ENCODE measurements around the gene PALD1.

Gene PALD1

DNA sequence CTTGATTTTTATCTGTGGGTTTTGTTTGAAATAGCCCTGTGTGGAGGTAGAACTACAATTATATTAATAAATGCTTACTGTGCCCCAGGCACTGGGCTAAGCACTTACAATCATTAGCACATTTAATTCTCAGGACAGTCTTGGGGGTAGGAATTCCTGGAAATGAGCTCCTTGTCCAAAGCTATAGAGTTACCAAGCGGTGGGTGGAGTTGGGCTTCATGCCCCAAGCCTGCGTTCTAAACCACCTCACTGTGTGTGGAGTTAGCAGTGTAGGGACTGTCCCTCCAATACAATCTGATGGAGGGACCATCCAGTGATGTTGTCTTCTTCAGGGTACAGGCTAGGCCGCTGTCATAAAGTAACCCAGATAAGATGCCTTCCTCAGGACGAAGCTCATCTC, 49.7 kb downstream of the PALD1 start:
- Histone ChIP-seq H3K79me2 (ENCODE audit: insufficient read depth, low read length) (peaks cover 30% of the 10 kb centered on the region), H3K4me2 (ENCODE audit: low read depth, low read length, poor library complexity, severe bottlenecking) (no peak overlapping the region), H2AFZ (ENCODE audit: low read depth, low read length, severe bottlenecking) (no peak overlapping the region)

DNA sequence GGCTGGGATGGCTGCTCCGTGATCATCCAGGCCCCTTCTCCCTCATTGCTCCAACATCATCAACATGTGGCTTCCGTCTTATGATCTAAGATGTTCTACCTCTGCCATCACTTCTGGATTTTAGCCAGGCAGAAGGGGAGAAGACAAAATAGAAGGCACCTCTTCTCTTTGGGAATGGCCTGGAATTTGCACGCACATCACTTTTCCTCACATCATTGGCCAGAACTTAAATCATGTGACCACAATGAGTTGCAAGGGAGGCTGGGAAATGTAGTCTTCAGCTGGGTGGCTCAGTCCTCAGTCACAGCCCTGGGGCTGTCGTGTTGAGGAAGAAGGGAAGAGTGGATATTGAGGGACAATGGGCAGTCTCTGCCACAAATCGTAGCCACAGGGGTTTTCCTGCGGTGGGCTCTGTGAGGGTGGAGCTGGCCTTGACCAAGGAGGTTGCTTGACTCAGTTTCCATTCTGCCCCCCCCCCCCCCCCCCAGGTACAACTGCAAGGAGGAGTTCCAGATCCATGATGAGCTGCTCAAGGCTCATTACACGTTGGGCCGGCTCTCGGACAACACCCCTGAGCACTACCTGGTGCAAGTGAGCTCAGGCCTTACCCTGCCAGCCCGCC, 50.3 kb downstream of the PALD1 start:
- Histone ChIP-seq H3K36me3 (ENCODE audit: low read length) (no peaks in the 10 kb centered on the region), H3K9ac (ENCODE audit: low read length) (no peak overlapping the region), H3F3A (ENCODE audit: insufficient read depth) (no peaks in the 10 kb centered on the region), H3K9me2 (replicated peaks; ENCODE audit: insufficient read depth, low read length) (no peaks in the 10 kb centered on the region), H3K79me2 (ENCODE audit: insufficient read depth, low read length) (peaks cover 24% of the 10 kb centered on the region), H3K27me3 (ENCODE audit: low read length) (no peaks in the 10 kb centered on the region), H3K4me2 (ENCODE audit: low read depth, low read length, poor library complexity, severe bottlenecking) (no peak overlapping the region), H3K27ac (ENCODE audit: low read depth, low read length) (no peak overlapping the region), H4K20me1 (ENCODE audit: low read depth, low read length) (0 out of 2 replicates have a peak, but pooled peaks cover 4% of the 10 kb centered on the region), H3K4me3 (ENCODE audit: insufficient read depth, low read length, poor library complexity, severe bottlenecking) (no peak overlapping the region), H2AFZ (ENCODE audit: low read depth, low read length, severe bottlenecking) (no peak overlapping the region), H3K9me3 (ENCODE audit: insufficient read depth, low read length) (no peaks in the 10 kb centered on the region)
- TF ChIP-seq EZH2phosphoT487 (conservative IDR thresholded peaks at IDR 0.05; ENCODE audit: low read length) = no peak
- TF ChIP-seq, protein P1, sequence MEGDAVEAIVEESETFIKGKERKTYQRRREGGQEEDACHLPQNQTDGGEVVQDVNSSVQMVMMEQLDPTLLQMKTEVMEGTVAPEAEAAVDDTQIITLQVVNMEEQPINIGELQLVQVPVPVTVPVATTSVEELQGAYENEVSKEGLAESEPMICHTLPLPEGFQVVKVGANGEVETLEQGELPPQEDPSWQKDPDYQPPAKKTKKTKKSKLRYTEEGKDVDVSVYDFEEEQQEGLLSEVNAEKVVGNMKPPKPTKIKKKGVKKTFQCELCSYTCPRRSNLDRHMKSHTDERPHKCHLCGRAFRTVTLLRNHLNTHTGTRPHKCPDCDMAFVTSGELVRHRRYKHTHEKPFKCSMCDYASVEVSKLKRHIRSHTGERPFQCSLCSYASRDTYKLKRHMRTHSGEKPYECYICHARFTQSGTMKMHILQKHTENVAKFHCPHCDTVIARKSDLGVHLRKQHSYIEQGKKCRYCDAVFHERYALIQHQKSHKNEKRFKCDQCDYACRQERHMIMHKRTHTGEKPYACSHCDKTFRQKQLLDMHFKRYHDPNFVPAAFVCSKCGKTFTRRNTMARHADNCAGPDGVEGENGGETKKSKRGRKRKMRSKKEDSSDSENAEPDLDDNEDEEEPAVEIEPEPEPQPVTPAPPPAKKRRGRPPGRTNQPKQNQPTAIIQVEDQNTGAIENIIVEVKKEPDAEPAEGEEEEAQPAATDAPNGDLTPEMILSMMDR (IDR thresholded peaks at IDR 0.05; ENCODE audit: insufficient read depth, low read length, poor library complexity, severe bottlenecking) = no peak

More for the DNA sequence above, 49.7 kb downstream of the PALD1 start:
- Histone ChIP-seq H3K36me3 (ENCODE audit: low read length) (no peaks in the 10 kb centered on the region), H4K20me1 (ENCODE audit: low read depth, low read length) (0 out of 2 replicates have a peak, but pooled peaks cover 4% of the 10 kb centered on the region), H3K27ac (ENCODE audit: low read depth, low read length) (no peak overlapping the region), H3F3A (ENCODE audit: insufficient read depth) (no peaks in the 10 kb centered on the region), H3K9me2 (replicated peaks; ENCODE audit: insufficient read depth, low read length) (no peaks in the 10 kb centered on the region), H3K4me3 (ENCODE audit: insufficient read depth, low read length, poor library complexity, severe bottlenecking) (no peak overlapping the region), H3K9me3 (ENCODE audit: insufficient read depth, low read length) (no peaks in the 10 kb centered on the region), H3K27me3 (ENCODE audit: low read length) (no peaks in the 10 kb centered on the region), H3K9ac (ENCODE audit: low read length) (no peak overlapping the region)
- TF ChIP-seq EZH2phosphoT487 (conservative IDR thresholded peaks at IDR 0.05; ENCODE audit: low read length) = no peak
- TF ChIP-seq, protein P1 (IDR thresholded peaks at IDR 0.05; ENCODE audit: insufficient read depth, low read length, poor library complexity, severe bottlenecking) = no peak

DNA sequence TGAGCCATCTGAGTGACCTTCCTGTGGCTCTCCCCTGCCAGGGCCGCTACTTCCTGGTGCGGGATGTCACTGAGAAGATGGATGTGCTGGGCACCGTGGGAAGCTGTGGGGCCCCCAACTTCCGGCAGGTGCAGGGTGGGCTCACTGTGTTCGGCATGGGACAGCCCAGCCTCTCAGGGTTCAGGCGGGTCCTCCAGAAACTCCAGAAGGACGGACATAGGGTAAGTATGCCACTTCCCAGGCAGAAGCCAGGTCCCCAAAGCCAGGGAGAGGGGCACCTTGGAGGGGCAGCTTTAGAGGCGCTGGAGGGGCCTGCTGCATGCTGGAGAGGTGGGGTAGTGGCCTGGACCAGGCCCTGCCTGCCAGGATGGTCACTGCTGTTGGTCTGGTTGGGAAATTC, 51.3 kb downstream of the PALD1 start:
- Histone ChIP-seq H3F3A (ENCODE audit: insufficient read depth) (no peaks in the 10 kb centered on the region), H3K9me3 (ENCODE audit: insufficient read depth, low read length) (no peaks in the 10 kb centered on the region), H3K27ac (ENCODE audit: low read depth, low read length) (no peak overlapping the region), H3K4me3 (ENCODE audit: insufficient read depth, low read length, poor library complexity, severe bottlenecking) (no peak overlapping the region), H4K20me1 (ENCODE audit: low read depth, low read length) (0 out of 2 replicates have a peak, but pooled peaks cover 4% of the 10 kb centered on the region), H3K9me2 (replicated peaks; ENCODE audit: insufficient read depth, low read length) (no peaks in the 10 kb centered on the region), H3K9ac (ENCODE audit: low read length) (no peak overlapping the region), H3K79me2 (ENCODE audit: insufficient read depth, low read length) (peaks cover 15% of the 10 kb centered on the region), H3K4me2 (ENCODE audit: low read depth, low read length, poor library complexity, severe bottlenecking) (no peak overlapping the region), H2AFZ (ENCODE audit: low read depth, low read length, severe bottlenecking) (no peak overlapping the region), H3K27me3 (ENCODE audit: low read length) (no peaks in the 10 kb centered on the region), H3K36me3 (ENCODE audit: low read length) (no peaks in the 10 kb centered on the region)
- TF ChIP-seq, protein P1 (IDR thresholded peaks at IDR 0.05; ENCODE audit: insufficient read depth, low read length, poor library complexity, severe bottlenecking) = no peak
- TF ChIP-seq EZH2phosphoT487 (conservative IDR thresholded peaks at IDR 0.05; ENCODE audit: low read length) = no peak

Measured in SU-DHL-6 (cell line).